ENCODE results near the gene FAF2. TPM values are rescaled to one million over a fixed set of nuclear protein-coding genes. Genes with fewer than 3 reads are reported as not detected.

The FAF2 gene
- total and polyA plus RNA-seq, 4 donors, result 12.7 to 28.3 (median 16.5) TPM

GRCh38 chr5:176400382-176401156 lies 47.6 kb upstream of the FAF2 start:
- TF ChIP-seq SP1 (IDR thresholded peaks at IDR 0.05) (no peak), HNF4A (conservative IDR thresholded peaks at IDR 0.05) (no peak), EGR1 (IDR thresholded peaks at IDR 0.05; ENCODE audit: low read depth in 2 of 2) (no peak), NR2F2 (IDR thresholded peaks at IDR 0.05) (no peak), MAX (IDR thresholded peaks at IDR 0.05) (no peak)
- H3K36me3 ChIP-seq (ENCODE audit: control insufficient read depth in 4 of 4, insufficient read depth in 3 of 4, low read depth in 1 of 4, low read length in 3 of 4), result peaks cover 0 to 13% (median 1%) of the 10 kb centered on the region in 4 donors
- no peaks in the 10 kb centered on the region for H3K9me3 ChIP-seq (ENCODE audit: control insufficient read depth in 4 of 4, low read length in 3 of 4)
- no peaks in the 10 kb centered on the region for H3K27me3 ChIP-seq (ENCODE audit: control insufficient read depth in 4 of 4, insufficient read depth in 4 of 4, low read length in 3 of 4)
- DNase-seq (ENCODE audit: low spot score), result no peak
- no peak overlapping the region for H3K4me3 ChIP-seq (ENCODE audit: low read depth in 1 of 3, low read length in 3 of 3)
- H3K27ac ChIP-seq (ENCODE audit: low read depth in 1 of 2, low read length in 2 of 2), result no peak overlapping the region
- no peak overlapping the region for H3K9ac ChIP-seq (ENCODE audit: low read depth in 1 of 2, low read length in 2 of 2)
- 89% methylated on average over 17 of the region's 17 CpGs for WGBS
- H3K4me1 ChIP-seq (ENCODE audit: control insufficient read depth in 4 of 4, insufficient read depth in 4 of 4, low read length in 3 of 4), result peaks cover 0 to 3% (median 2%) of the 10 kb centered on the region in 4 donors

GRCh38 chr5:176401281-176402205 lies 46.6 kb upstream of the FAF2 start:
- Histone ChIP-seq H3K36me3 (ENCODE audit: control insufficient read depth in 4 of 4, insufficient read depth in 3 of 4, low read depth in 1 of 4, low read length in 3 of 4) (peaks cover 1 to 16% (median 4%) of the 10 kb centered on the region in 4 donors), H3K27ac (ENCODE audit: low read depth in 1 of 2, low read length in 2 of 2) (no peak overlapping the region), H3K4me3 (ENCODE audit: low read depth in 1 of 3, low read length in 3 of 3) (no peak overlapping the region), H3K4me1 (ENCODE audit: control insufficient read depth in 4 of 4, insufficient read depth in 4 of 4, low read length in 3 of 4) (peaks cover 0 to 3% (median 2%) of the 10 kb centered on the region in 4 donors), H3K9me3 (ENCODE audit: control insufficient read depth in 4 of 4, low read length in 3 of 4) (no peaks in the 10 kb centered on the region), H3K9ac (ENCODE audit: low read depth in 1 of 2, low read length in 2 of 2) (no peak overlapping the region), H3K27me3 (ENCODE audit: control insufficient read depth in 4 of 4, insufficient read depth in 4 of 4, low read length in 3 of 4) (no peaks in the 10 kb centered on the region)
- WGBS, result 93% methylated on average over 22 of the region's 22 CpGs
- DNase-seq (ENCODE audit: low spot score), result no peak
- TF ChIP-seq RXRA (IDR thresholded peaks at IDR 0.05) (no peak), NR2F2 (IDR thresholded peaks at IDR 0.05) (no peak)

GRCh38 chr5:176405656-176406435 lies 42.3 kb upstream of the FAF2 start:
- peaks cover 0 to 3% (median 2%) of the 10 kb centered on the region in 4 donors for H3K4me1 ChIP-seq (ENCODE audit: control insufficient read depth in 4 of 4, insufficient read depth in 4 of 4, low read length in 3 of 4)
- no peak overlapping the region for H3K27ac ChIP-seq (ENCODE audit: low read depth in 1 of 2, low read length in 2 of 2)
- no peaks in the 10 kb centered on the region for H3K27me3 ChIP-seq (ENCODE audit: control insufficient read depth in 4 of 4, insufficient read depth in 4 of 4, low read length in 3 of 4)
- H3K9me3 ChIP-seq (ENCODE audit: control insufficient read depth in 4 of 4, low read length in 3 of 4), result no peaks in the 10 kb centered on the region
- no peak overlapping the region for H3K9ac ChIP-seq (ENCODE audit: low read depth in 1 of 2, low read length in 2 of 2)
- no peak overlapping the region for H3K4me3 ChIP-seq (ENCODE audit: low read depth in 1 of 3, low read length in 3 of 3)
- peaks cover 3 to 28% (median 8%) of the 10 kb centered on the region in 4 donors for H3K36me3 ChIP-seq (ENCODE audit: control insufficient read depth in 4 of 4, insufficient read depth in 3 of 4, low read depth in 1 of 4, low read length in 3 of 4)
- 87% methylated on average over 20 of the region's 20 CpGs for WGBS
- DNase-seq (ENCODE audit: low spot score), result no peak
- TF ChIP-seq HNF4G (IDR thresholded peaks at IDR 0.05) (no peak), JUND (IDR thresholded peaks at IDR 0.05) (no peak), TAF1 (conservative IDR thresholded peaks at IDR 0.05) (no peak), EGR1 (IDR thresholded peaks at IDR 0.05; ENCODE audit: low read depth in 2 of 2) (no peak), MAX (IDR thresholded peaks at IDR 0.05) (no peak), YY1 (IDR thresholded peaks at IDR 0.05) (no peak), REST (IDR thresholded peaks at IDR 0.05) (no peak), ZBTB33 (IDR thresholded peaks at IDR 0.05) (no peak), CTCF (IDR thresholded peaks at IDR 0.05; ENCODE audit: low read depth, low read length, missing input control) (no peak), FOXA1 (IDR thresholded peaks at IDR 0.05) (no peak), ATF3 (IDR thresholded peaks at IDR 0.05) (no peak), FOXA2 (IDR thresholded peaks at IDR 0.05) (no peak), SP1 (IDR thresholded peaks at IDR 0.05) (no peak)

Data from liver (tissue), 9 donors.